Activated CD8-positive, alpha-beta T cell treated with anti-CD3 and anti-CD28 coated beads for 36 hours (primary cell): ENCODE results near the gene NEURL3. TPM values are rescaled to one million over a fixed set of nuclear protein-coding genes. Genes with fewer than 3 reads are reported as not detected.
"Not testable (repeated sequence)": the region's sequence is repeated elsewhere in the genome, so short reads cannot be mapped to it uniquely, and the experiment has no call there.

Source experiments
- ATAC-seq: fragments of 200-7000 bp; cut with Tn5 transposase; one replicate; pipeline ENCODE4 v1.10.0; 2021; ENCODE audit warnings: mild to moderate bottlenecking, moderate library complexity
- CTCF ChIA-PET: fragments of 350-600 bp; sonication (Branson Sonifier 250); formaldehyde crosslinking; loops from one replicate; lab custom pipeline; 2021; ENCODE audit warnings: antibody characterized with exemption; lab: Charles Lee
- POLR2A ChIA-PET: fragments of 350-600 bp; sonication (Branson Sonifier 250); formaldehyde crosslinking; loops from one replicate; lab custom pipeline; 2021; ENCODE audit warnings: antibody characterized with exemption; lab: Charles Lee
- DNase-seq: peaks from one replicate; pipeline ENCODE4 v3.0.0-alpha.2; 2020
- H3K27ac Mint-ChIP-seq: one replicate; pipeline ENCODE4 v1.8.0; 2021; ENCODE audit warnings: mild to moderate bottlenecking, mixed read lengths
- H3K27me3 Mint-ChIP-seq: one replicate; pipeline ENCODE4 v1.8.0; 2021; ENCODE audit warnings: mixed read lengths
- H3K36me3 Mint-ChIP-seq: one replicate; pipeline ENCODE4 v1.8.0; 2021; ENCODE audit warnings: low read depth, mixed read lengths
- H3K4me1 Mint-ChIP-seq: one replicate; pipeline ENCODE4 v1.8.0; 2021; ENCODE audit warnings: low read depth, mixed read lengths
- H3K4me3 Mint-ChIP-seq: one replicate; pipeline ENCODE4 v1.8.0; 2021; ENCODE audit warnings: mild to moderate bottlenecking, moderate library complexity, mixed read lengths
- H3K9me3 Mint-ChIP-seq: one replicate; pipeline ENCODE4 v1.8.0; 2021; ENCODE audit warnings: mixed read lengths
- CTCF ChIP-seq: fragments of 200-600 bp; IDR thresholded peaks from one replicate; pipeline ENCODE4 v1.8.0; 2022; ENCODE audit warnings: antibody characterized with exemption, mild to moderate bottlenecking
- intact Hi-C: fragments of 100-400 bp; cut with micrococcal nuclease; formaldehyde crosslinking; loops from one replicate; pipeline ENCODE4 v1.10.0; 2022
- total RNA-seq, 2 experiments: library from RNA; stranded (reverse); gene quantifications; one replicate each; pipeline ENCODE4 v1.2.3, GENCODE V29; 2021

Gene NEURL3
- total RNA-seq, 2 experiments from 2014 or later, result 0.25 TPM; not detected in 1

GRCh38 chr2:96501886-96502810 is 3.0 kb downstream of the NEURL3 start:
- DNase-seq (no peak), ATAC-seq (peak; percentile 44)
- Mint-ChIP-seq H3K4me3 (no peak overlapping the region), H3K27ac (peak overlapping the region; percentile 6), H3K4me1 (peaks cover 13% of the 10 kb centered on the region), H3K27me3 (peaks cover 3% of the 10 kb centered on the region), H3K36me3 (no peaks in the 10 kb centered on the region), H3K9me3 (no peaks in the 10 kb centered on the region)
- ChIA-PET CTCF (interaction anchor here (1.0 kb wide), 1 partner anchor 95 kb away, joined by 4 read pairs; no protein-coding TSS in a partner anchor), POLR2A (interaction anchor here (1.0 kb wide), 1 partner anchor 10 kb away, joined by 3 read pairs; no protein-coding TSS in a partner anchor)
- intact Hi-C loops, result no loop called here
- no peak for TF ChIP-seq CTCF

- H3K27ac Mint-ChIP-seq, result peak overlapping the region; percentile 6
- TF ChIP-seq CTCF, result no peak
- ChIA-PET POLR2A (no interaction called here), CTCF (no interaction called here)
- H3K27me3 Mint-ChIP-seq, result peaks cover 3% of the 10 kb centered on the region
- H3K36me3 Mint-ChIP-seq, result no peaks in the 10 kb centered on the region
- H3K4me1 Mint-ChIP-seq, result peaks cover 13% of the 10 kb centered on the region
- H3K9me3 Mint-ChIP-seq, result no peaks in the 10 kb centered on the region
- H3K4me3 Mint-ChIP-seq, result no peak overlapping the region
- intact Hi-C loops, result no loop called here
- DNase-seq (peak; percentile 40), ATAC-seq (peak; percentile 86)
Observed at GRCh38 chr2:96501471-96501874, 3.7 kb downstream of the NEURL3 start.

DNA sequence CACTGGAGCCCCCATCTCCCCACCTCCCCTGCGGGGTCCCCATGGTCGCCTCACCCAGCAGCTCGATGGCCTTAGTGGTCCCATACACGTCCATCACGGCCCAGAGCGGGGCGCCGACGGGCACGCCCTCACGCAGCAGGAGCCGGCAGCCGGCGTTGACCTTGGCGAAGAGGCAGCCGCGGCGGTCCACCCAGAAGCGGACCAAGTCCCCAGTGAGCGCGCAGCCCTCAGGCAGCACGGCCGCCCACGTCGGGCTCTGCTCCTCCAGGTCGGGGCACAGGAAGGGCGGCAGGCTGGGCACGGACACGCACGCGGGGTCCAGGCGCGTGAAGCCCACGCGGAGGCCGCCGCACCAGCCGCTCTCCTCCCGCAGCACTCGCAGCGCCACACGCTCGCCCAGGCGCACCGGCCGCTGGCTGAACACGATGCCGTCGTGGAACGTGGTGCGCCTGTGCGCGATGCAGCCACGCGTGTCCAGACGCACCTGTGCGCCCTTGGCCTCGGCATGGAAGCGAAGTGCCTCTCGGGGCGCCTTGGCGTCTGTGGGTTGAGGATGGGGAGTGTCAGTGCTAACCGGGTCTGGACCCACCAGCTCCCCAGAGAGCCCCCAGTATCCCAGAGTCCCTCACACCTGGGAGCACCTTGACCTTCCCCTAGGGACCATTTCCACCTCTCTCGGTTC is 4.6 kb downstream of the NEURL3 start:
- Mint-ChIP-seq H3K4me1 (peaks cover 19% of the 10 kb centered on the region), H3K36me3 (peaks cover 5% of the 10 kb centered on the region), H3K9me3 (peaks cover 5% of the 10 kb centered on the region), H3K27me3 (peaks cover 3% of the 10 kb centered on the region), H3K27ac (no peak overlapping the region), H3K4me3 (no peak overlapping the region)
- TF ChIP-seq CTCF, result no peak
- no peak for ATAC-seq
- DNase-seq, result no peak
- intact Hi-C loops, result no loop called here
- ChIA-PET POLR2A (interaction anchor here (0.7 kb wide), 1 partner anchor 264 kb away, joined by 3 read pairs; no protein-coding TSS in a partner anchor), CTCF (no interaction called here)

- intact Hi-C loops, result no loop called here
- POLR2A ChIA-PET, result interaction anchor here (1.7 kb wide), 1 partner anchor 10 kb away, joined by 3 read pairs; no protein-coding TSS in a partner anchor
- peaks cover 11% of the 10 kb centered on the region for H3K36me3 Mint-ChIP-seq
- no peak for TF ChIP-seq CTCF
- H3K4me1 Mint-ChIP-seq, result peaks cover 24% of the 10 kb centered on the region
- H3K27me3 Mint-ChIP-seq, result peaks cover 3% of the 10 kb centered on the region
- no peak overlapping the region for H3K4me3 Mint-ChIP-seq
- no peak for ATAC-seq
- DNase-seq, result no peak
- no peak overlapping the region for H3K27ac Mint-ChIP-seq
- H3K9me3 Mint-ChIP-seq, result peaks cover 11% of the 10 kb centered on the region
- CTCF ChIA-PET, result no interaction called here
Observed at GRCh38 chr2:96499061-96499960, 5.8 kb downstream of the NEURL3 start.

DNA sequence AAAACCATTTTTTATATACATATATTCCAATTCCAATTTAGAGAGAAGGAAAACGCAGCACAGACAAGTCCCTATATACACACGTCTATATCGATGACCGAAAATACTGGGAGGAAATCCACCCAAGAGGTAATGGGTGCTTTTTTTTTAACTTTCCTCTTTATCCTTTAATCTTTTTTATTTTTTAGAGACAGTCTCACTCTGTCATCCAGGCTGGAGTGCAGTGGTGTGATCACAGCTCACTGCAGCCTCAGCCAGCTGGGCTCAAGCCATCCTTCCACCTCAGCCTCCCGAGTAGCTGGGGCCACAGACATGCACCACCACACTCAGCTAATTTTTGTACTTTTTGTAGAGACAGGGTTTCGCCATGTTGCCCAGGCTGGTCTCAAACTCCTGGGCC is 6.5 kb downstream of the NEURL3 start:
- POLR2A ChIA-PET, result interaction anchor here (1.7 kb wide), 1 partner anchor 10 kb away, joined by 3 read pairs; no protein-coding TSS in a partner anchor
- H3K27me3 Mint-ChIP-seq, intact Hi-C loops, DNase-seq, ATAC-seq, H3K27ac Mint-ChIP-seq, H3K4me3 Mint-ChIP-seq: not testable (repeated sequence)
- peaks cover 16% of the 10 kb centered on the region for H3K9me3 Mint-ChIP-seq
- peaks cover 13% of the 10 kb centered on the region for H3K36me3 Mint-ChIP-seq
- peaks cover 24% of the 10 kb centered on the region for H3K4me1 Mint-ChIP-seq
- CTCF ChIA-PET, result interaction anchor here (1.0 kb wide), 1 partner anchor 55 kb away, joined by 3 read pairs; no protein-coding TSS in a partner anchor
